BLaER1 treated with 17β-estradiol and CSF1 and Interleukin-3, amounts not matched to agents 10 nM and 100 nM (cell line): ENCODE results near the gene CDC45.
A peak's percentile ranks its signal among the peaks of the same experiment; 100 is the strongest.

Experiments
- H3K27ac ChIP-seq, 11 experiments: shearing (Covaris generic); formaldehyde crosslinking; 2 replicates each; pipeline ENCODE4 v1.8.1; 2022
- H3K27me3 ChIP-seq, 11 experiments: shearing (Covaris generic); formaldehyde crosslinking; 2 replicates each; pipeline ENCODE4 v1.8.1; 2022
- H3K36me3 ChIP-seq, 11 experiments: shearing (Covaris generic); formaldehyde crosslinking; 2 replicates each; pipeline ENCODE4 v1.8.1; 2022
- H3K4me1 ChIP-seq, 10 experiments: shearing (Covaris generic); formaldehyde crosslinking; 2 replicates each; pipeline ENCODE4 v1.8.1; 2022
- H3K4me2 ChIP-seq, 11 experiments: shearing (Covaris generic); formaldehyde crosslinking; 2 replicates each; pipeline ENCODE4 v1.8.1; 2022
- H3K4me3 ChIP-seq, 10 experiments: shearing (Covaris generic); formaldehyde crosslinking; 2 replicates each; pipeline ENCODE4 v1.8.1; 2022
- H3K9ac ChIP-seq, 11 experiments: shearing (Covaris generic); formaldehyde crosslinking; 2 replicates each; pipeline ENCODE4 v1.8.1; 2022
- H3K9me3 ChIP-seq, 11 experiments: shearing (Covaris generic); formaldehyde crosslinking; replicated peaks in 1 of 11; 2 replicates each; pipeline ENCODE4 v1.8.1; 2022
- H4K20me1 ChIP-seq, 11 experiments: shearing (Covaris generic); formaldehyde crosslinking; 2 replicates each; pipeline ENCODE4 v1.8.1; 2022
- Cebpa-rat ChIP-seq, 11 experiments: shearing (Covaris generic); IDR thresholded peaks; 2 replicates each; pipeline ENCODE4 v1.8.1; 2022

The CDC45 gene

DNA sequence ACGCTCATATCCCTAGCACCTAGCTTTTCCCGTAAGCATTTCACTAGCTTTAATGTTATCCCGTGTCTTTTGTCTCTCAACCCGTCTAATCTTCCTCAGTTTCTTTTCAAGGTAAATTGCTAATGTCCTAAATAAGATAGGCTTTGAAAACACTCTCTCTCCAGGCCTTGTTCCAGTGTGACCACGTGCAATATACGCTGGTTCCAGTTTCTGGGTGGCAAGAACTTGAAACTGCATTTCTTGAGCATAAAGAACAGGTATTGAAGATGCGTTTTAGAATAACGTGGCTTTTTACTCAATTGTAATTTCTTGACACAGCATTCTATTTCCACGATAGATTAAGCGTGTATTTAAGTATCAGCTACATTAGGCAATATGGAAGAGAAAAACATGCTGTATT is 1.1 kb downstream of the CDC45 start:
- Histone ChIP-seq H3K4me2 (peak overlapping the region; percentile 89 to 97 (median 95); a peak in 21 of 22 replicates), H3K36me3 (peaks cover 4 to 58% (median 52%) of the 10 kb centered on the region in 11 experiments; a peak in 21 of 22 replicates), H3K9ac (peak overlapping the region in 10 of 11 experiments; percentile 91 to 99 (median 96); a peak in 17 of 22 replicates), H3K9me3 (no peaks in the 10 kb centered on the region), H3K4me1 (peaks cover 22 to 37% (median 26%) of the 10 kb centered on the region in 10 experiments), H4K20me1 (peaks cover 13 to 40% (median 27%) of the 10 kb centered on the region in 11 experiments; a peak in 20 of 22 replicates), H3K27me3 (no peaks in the 10 kb centered on the region), H3K27ac (peak overlapping the region in 3 of 11 experiments; percentile 97 to 99 (median 99); a peak in 3 of 22 replicates), H3K4me3 (peak overlapping the region in 9 of 10 experiments; percentile 79 to 98 (median 95); a peak in 18 of 20 replicates)
- no peak for TF ChIP-seq Cebpa-rat (IDR thresholded peaks at IDR 0.05)

DNA sequence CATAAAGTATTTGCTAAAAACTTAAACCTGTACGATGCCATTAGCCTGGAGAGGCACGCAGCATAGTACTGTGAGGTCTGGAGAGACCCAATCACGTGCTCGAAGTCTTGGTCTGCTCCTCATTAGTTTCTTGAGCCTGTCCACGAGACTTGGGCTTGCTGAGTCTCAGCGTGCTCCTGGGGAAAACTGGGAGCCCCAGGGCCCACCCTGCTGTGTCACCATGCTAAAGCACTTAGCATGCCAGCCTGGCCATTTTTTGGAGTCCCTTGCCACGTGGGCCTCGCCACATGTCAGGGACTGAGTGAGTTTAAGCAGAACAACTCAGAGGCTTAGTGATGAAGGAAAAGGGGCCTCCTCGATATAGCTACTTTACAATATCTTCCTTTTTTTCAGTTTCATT is 2.6 kb downstream of the CDC45 start:
- Histone ChIP-seq H3K27ac (no peak overlapping the region), H3K4me3 (no peak overlapping the region), H3K9me3 (no peaks in the 10 kb centered on the region), H3K36me3 (peaks cover 4 to 63% (median 60%) of the 10 kb centered on the region in 11 experiments; a peak in 21 of 22 replicates), H4K20me1 (peaks cover 2 to 32% (median 14%) of the 10 kb centered on the region in 11 experiments; a peak in 20 of 22 replicates), H3K9ac (peak overlapping the region in 1 of 11 experiments; percentile 41; a peak in 2 of 22 replicates), H3K4me1 (peaks cover 18 to 26% (median 22%) of the 10 kb centered on the region in 10 experiments), H3K27me3 (no peaks in the 10 kb centered on the region), H3K4me2 (no peak overlapping the region)
- TF ChIP-seq Cebpa-rat (IDR thresholded peaks at IDR 0.05): no peak

DNA sequence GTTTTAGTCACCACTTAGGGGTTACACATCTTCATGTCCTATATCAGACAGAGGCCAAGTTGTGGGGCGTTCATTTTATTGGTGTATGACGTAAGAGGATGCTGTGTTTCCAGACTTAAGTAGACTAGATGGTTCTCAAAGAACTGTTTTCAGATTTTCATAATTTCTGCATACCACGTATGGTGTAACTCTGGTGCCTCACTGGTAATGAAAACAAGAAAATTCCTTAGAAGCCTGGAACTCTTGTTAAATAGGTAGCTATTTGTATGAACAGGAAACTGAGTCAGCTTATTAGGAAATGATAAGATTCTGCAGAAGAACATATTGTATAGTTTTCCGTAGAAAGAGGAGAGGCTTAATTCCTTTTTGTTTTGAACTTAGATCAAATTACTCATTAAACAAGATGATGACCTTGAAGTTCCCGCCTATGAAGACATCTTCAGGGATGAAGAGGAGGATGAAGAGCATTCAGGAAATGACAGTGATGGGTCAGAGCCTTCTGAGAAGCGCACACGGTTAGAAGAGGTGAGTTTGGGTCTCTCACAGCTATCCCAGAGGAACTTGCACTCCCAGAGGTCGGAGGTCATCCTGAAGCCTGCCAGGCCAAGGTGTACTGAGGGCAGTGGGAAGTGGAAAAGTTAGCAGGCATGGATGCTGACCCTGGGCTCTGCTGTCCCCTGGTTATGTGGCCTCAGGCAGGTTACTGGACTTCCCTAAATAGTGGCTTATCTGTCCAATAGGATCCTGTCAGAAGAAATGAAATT is 3.9 kb downstream of the CDC45 start:
- no peak for TF ChIP-seq Cebpa-rat (IDR thresholded peaks at IDR 0.05)
- Histone ChIP-seq H3K36me3 (peaks cover 4 to 76% (median 73%) of the 10 kb centered on the region in 11 experiments; a peak in 21 of 22 replicates), H3K27me3 (no peaks in the 10 kb centered on the region), H3K4me3 (no peak overlapping the region), H3K9ac (no peak overlapping the region), H3K27ac (no peak overlapping the region), H3K4me1 (peaks cover 9 to 17% (median 13%) of the 10 kb centered on the region in 10 experiments), H4K20me1 (peaks cover 0 to 34% (median 2%) of the 10 kb centered on the region in 11 experiments; a peak in 14 of 22 replicates), H3K4me2 (no peak overlapping the region), H3K9me3 (no peaks in the 10 kb centered on the region)

DNA sequence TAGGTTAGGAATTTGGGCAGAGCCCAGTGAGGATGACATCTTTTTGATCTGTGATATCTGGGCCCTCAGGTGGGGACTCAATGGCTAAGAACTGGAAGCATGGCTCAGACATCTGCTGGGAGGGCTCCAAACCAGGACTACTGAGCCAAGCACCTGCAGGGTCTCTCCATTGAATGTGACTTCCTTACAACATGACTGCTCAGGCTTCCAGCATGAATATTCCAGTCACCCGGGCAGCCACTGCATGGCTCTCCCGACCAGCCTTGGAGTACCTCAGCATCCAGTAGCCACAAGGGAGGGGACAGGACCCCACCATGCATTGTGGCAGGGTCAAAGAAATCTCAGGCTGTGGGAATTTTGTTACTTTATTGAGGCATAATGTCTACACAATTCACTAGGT is 8.6 kb downstream of the CDC45 start:
- Histone ChIP-seq H3K27ac (no peak overlapping the region), H3K9me3 (no peaks in the 10 kb centered on the region), H3K9ac (no peak overlapping the region), H3K4me2 (no peak overlapping the region), H3K4me1 (no peaks in the 10 kb centered on the region), H3K36me3 (peaks cover 4 to 100% (median 91%) of the 10 kb centered on the region in 11 experiments; a peak in 21 of 22 replicates), H3K4me3 (no peak overlapping the region), H3K27me3 (no peaks in the 10 kb centered on the region), H4K20me1 (peaks cover 0 to 47% (median 13%) of the 10 kb centered on the region in 11 experiments; a peak in 8 of 22 replicates)
- no peak for TF ChIP-seq Cebpa-rat (IDR thresholded peaks at IDR 0.05)

DNA sequence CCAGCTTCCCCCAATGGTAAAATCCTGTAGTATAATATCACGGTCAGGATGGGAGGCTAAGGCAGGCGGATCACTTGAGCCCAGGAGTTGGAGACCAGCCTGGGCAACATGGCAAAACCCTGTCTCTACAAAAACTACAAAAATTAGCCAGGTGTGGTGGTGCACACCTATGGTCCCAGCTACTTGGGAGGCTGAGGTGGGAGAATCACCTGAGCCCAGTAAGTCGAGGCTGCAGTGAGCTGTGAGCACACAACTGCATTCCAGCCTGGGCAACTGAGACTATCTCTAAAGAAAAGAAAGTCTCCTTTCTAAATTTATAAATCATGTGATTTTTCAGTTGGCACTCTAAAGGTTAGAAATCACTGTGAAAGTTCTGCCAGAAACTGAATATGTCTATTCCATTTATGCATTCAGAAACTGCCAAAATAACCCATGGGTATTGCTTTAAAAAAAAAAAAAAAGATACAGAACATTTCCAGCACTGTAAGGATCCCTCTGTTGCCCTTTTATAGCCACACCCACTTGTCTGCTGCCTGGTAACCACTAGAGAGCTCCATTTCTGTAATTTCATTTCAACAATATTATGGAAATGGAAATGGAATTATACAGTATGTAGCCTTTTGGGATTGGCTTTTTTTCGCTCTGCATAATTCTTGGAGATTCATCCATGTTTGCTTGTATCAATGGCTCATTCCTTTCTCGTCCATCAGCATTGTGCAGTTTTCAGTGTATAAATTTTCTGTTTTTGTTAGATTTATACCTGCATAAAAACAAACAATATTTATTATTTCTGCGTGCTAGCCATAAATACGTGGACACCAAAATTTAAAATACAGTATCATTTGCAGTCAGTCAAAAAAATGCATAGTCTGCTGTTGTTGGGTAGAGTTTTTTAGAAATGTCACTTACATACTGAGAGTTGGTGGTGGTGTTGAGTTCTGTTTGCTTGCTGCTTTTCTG is 9.4 kb downstream of the CDC45 start:
- H4K20me1 ChIP-seq: peaks cover 0 to 51% (median 13%) of the 10 kb centered on the region in 11 experiments; a peak in 9 of 22 replicates
- no peaks in the 10 kb centered on the region for H3K4me1 ChIP-seq
- no peak overlapping the region for H3K9ac ChIP-seq
- H3K27ac ChIP-seq: no peak overlapping the region
- no peak overlapping the region for H3K4me3 ChIP-seq
- H3K4me2 ChIP-seq: no peak overlapping the region
- H3K27me3 ChIP-seq: no peaks in the 10 kb centered on the region
- TF ChIP-seq Cebpa-rat (IDR thresholded peaks at IDR 0.05): no peak
- H3K36me3 ChIP-seq: peaks cover 7 to 100% (median 91%) of the 10 kb centered on the region in 11 experiments; a peak in 21 of 22 replicates
- no peaks in the 10 kb centered on the region for H3K9me3 ChIP-seq

DNA sequence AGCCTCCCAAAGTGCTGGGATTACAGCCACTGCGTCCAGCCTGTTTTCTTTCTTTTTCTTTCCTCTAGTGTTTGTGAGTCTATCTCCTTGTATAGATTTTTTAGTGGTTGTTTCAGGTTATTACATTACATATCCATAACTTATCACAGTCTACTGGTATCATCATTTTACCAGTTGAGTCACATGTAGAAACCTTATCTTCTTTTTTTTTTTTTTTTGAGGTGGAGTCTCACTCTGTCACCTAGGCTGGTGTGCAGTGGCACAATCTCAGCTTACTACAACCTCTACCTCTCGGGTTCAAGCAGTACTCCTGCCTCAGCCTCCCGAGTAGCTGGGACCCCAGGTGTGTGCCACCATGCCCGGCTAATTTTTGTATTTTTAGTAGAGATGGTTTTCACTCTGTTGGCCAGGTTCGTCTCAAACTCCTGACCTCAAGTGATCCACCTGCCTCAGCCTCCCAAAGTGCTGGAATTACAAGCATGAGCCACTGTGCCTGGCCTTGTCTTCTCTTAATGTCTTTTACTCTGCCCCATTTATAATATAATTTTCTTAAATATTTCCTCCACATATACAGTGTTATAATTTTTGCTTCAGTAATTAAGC is 11.0 kb downstream of the CDC45 start:
- Histone ChIP-seq H3K9me3 (no peaks in the 10 kb centered on the region), H3K4me2 (no peak overlapping the region), H3K36me3 (peaks cover 8 to 100% (median 91%) of the 10 kb centered on the region in 11 experiments; a peak in 19 of 22 replicates), H3K4me1 (no peaks in the 10 kb centered on the region), H3K9ac (no peak overlapping the region), H3K27me3 (no peaks in the 10 kb centered on the region), H3K27ac (no peak overlapping the region), H3K4me3 (no peak overlapping the region), H4K20me1 (peaks cover 0 to 45% (median 13%) of the 10 kb centered on the region in 11 experiments; a peak in 9 of 22 replicates)
- no peak for TF ChIP-seq Cebpa-rat (IDR thresholded peaks at IDR 0.05)

DNA sequence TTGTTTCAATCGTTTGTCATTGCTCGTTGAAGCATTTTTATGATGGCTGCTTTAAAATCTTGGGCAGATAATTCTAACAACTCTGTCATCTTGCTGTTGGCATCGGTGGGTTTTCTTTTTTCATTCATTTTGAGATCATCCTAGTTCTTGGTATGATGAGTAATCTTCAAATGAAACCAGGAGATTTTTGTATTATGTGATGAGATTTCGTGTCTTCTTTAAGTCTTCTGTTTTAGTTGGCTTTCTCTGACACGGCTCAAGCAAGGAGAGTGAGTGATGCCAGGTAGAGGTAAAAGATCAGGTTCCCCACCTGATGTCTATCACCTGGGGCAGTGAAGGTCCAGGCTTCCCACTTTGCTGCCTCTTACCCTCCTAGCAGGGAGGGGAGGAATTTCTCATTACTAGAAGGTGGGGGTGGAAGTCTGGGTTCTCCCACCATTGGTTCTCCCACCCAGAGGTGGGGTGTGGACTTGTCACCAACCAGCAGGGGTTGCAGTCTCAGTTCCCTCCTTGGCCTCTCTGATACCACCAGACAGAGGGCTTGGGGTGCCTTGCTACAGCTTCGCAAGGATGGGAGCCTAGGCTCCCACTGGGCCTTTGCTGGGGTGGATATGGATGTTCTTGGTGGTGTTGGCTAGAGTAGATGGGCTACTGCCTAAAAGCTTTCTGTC is 12.9 kb downstream of the CDC45 start:
- H3K9ac ChIP-seq: no peak overlapping the region
- H3K27me3 ChIP-seq: no peaks in the 10 kb centered on the region
- H3K36me3 ChIP-seq: peaks cover 8 to 100% (median 94%) of the 10 kb centered on the region in 11 experiments; a peak in 19 of 22 replicates
- peaks cover 0 to 50% (median 13%) of the 10 kb centered on the region in 11 experiments; a peak in 9 of 22 replicates for H4K20me1 ChIP-seq
- H3K4me1 ChIP-seq: no peaks in the 10 kb centered on the region
- no peak overlapping the region for H3K4me3 ChIP-seq
- no peaks in the 10 kb centered on the region for H3K9me3 ChIP-seq
- no peak overlapping the region for H3K27ac ChIP-seq
- H3K4me2 ChIP-seq: no peak overlapping the region
- TF ChIP-seq Cebpa-rat (IDR thresholded peaks at IDR 0.05): no peak

DNA sequence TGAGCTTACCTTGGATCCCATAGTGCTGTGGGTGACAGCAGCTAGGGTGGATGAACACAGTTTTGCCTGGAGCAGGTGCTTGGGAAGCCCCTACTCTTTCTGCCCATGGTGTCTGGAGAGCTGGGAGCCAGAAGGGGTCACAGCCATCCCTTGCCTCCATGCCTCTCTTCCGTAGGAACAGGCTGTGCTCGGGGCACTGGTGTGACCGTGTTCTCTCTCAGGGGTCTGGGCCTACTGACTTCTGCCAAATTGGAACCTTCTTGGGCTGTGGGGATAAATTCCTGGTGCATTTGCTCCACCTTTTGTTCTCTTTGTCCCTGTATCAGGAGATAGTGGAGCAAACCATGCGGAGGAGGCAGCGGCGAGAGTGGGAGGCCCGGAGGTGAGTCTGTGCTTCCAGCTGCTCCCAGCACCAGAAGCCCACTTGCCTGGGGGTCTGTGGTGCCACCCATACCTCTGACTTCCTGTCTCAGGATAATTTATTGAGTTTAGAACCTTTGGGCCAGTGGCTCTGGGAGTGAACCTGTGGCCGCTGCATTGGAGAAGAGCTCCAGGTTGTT is 14.4 kb downstream of the CDC45 start:
- Histone ChIP-seq H3K4me1 (no peaks in the 10 kb centered on the region), H3K27ac (no peak overlapping the region), H4K20me1 (peaks cover 0 to 50% (median 6%) of the 10 kb centered on the region in 11 experiments; a peak in 9 of 22 replicates), H3K36me3 (peaks cover 8 to 100% (median 94%) of the 10 kb centered on the region in 11 experiments; a peak in 19 of 22 replicates), H3K9me3 (no peaks in the 10 kb centered on the region), H3K4me3 (no peak overlapping the region), H3K27me3 (no peaks in the 10 kb centered on the region), H3K9ac (no peak overlapping the region), H3K4me2 (no peak overlapping the region)
- no peak for TF ChIP-seq Cebpa-rat (IDR thresholded peaks at IDR 0.05)
